Peyer's patch (tissue), 4 donors: ENCODE results near the gene AMIGO1.
A peak's percentile ranks its signal among the peaks of the same experiment; 100 is the strongest.

Source experiments
- POLR2A ChIP-seq, 2 donors: fragments of 450-650 bp; IDR thresholded peaks; one replicate each; pipeline ENCODE4 v1.5.1; 2017; ENCODE audit warnings: antibody characterized with exemption in 2 of 2, mild to moderate bottlenecking in 2 of 2, moderate library complexity in 2 of 2
- TF ChIP-seq, protein P1 (sequence below), 6 experiments: fragments of 450-650 bp in 4 of 6; fragments of 200-600 bp in 2 of 6; sonication (generic) in 1 of 6; IDR thresholded peaks; one replicate each; pipeline ENCODE4 v1.5.1; 2017 to 2019; ENCODE audit warnings: antibody characterized with exemption in 6 of 6, mild to moderate bottlenecking in 3 of 6, moderate library complexity in 1 of 6

DNA sequence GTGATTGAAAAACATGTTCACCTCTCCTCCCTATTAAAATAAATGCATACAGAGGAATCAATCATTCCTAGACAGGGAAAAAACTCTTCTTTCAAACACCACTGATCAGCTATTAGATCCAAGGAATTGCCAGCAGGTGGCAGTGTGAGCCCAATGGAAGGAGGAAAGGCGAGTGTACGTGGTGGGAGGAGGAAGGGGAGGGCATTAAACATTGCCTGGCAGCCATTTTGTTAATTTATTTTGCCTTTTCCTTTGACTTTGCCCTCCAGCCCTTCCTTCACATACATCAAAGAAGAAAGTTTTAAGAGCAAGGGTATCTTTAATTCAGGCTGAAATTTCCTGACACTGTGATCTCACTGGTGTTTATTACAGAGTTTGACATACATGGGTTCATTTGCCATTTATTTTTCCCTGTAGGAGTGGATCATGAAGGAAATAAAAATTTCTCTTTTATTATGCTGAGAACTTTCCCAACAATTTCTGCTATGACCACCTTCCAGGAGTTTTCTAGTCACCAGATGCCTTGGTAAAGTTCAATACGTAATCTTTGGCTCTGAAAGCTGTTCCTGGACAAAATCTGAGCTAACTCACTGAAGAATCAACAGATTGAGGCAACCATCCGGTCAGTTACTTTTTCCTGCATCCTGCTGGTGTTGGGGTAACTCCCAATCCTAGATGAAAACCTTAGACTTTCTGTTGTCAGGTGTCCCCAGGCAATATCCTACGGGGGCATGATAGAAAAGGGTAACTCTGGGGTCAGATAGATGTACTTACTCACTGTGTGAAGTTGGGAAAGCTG, 37.0 kb upstream of the AMIGO1 start:
- TF ChIP-seq, protein P1, sequence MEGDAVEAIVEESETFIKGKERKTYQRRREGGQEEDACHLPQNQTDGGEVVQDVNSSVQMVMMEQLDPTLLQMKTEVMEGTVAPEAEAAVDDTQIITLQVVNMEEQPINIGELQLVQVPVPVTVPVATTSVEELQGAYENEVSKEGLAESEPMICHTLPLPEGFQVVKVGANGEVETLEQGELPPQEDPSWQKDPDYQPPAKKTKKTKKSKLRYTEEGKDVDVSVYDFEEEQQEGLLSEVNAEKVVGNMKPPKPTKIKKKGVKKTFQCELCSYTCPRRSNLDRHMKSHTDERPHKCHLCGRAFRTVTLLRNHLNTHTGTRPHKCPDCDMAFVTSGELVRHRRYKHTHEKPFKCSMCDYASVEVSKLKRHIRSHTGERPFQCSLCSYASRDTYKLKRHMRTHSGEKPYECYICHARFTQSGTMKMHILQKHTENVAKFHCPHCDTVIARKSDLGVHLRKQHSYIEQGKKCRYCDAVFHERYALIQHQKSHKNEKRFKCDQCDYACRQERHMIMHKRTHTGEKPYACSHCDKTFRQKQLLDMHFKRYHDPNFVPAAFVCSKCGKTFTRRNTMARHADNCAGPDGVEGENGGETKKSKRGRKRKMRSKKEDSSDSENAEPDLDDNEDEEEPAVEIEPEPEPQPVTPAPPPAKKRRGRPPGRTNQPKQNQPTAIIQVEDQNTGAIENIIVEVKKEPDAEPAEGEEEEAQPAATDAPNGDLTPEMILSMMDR (IDR thresholded peaks at IDR 0.05) = peak; percentile 71 to 98 (median 90)
- no peak for TF ChIP-seq POLR2A (IDR thresholded peaks at IDR 0.05)
